Gastrocnemius medialis (tissue), 4 donors: ENCODE data around the gene NAA40.
"Not testable (repeated sequence)": the region's sequence is repeated elsewhere in the genome, so short reads cannot be mapped to it uniquely, and the experiment has no call there.

ENCODE experiments used
- POLR2A ChIP-seq, 2 donors: fragments of 450-650 bp; IDR thresholded peaks; one replicate each; pipeline ENCODE4 v1.6.1; 2017; ENCODE audit warnings: antibody characterized with exemption in 2 of 2, mild to moderate bottlenecking in 2 of 2, moderate library complexity in 2 of 2
- TF ChIP-seq, protein P1 (sequence below), 5 experiments: fragments of 450-650 bp in 3 of 5; fragments of 200-600 bp in 2 of 5; sonication (generic) in 2 of 5; IDR thresholded peaks in 4 of 5; conservative IDR thresholded peaks in 1 of 5; 1 replicate in 4 of 5; 2 replicates in 1 of 5; pipeline ENCODE4 v1.5.1; 2016 to 2019; ENCODE audit warnings: antibody characterized with exemption in 5 of 5, mild to moderate bottlenecking in 3 of 5, moderate library complexity in 3 of 5

DNA sequence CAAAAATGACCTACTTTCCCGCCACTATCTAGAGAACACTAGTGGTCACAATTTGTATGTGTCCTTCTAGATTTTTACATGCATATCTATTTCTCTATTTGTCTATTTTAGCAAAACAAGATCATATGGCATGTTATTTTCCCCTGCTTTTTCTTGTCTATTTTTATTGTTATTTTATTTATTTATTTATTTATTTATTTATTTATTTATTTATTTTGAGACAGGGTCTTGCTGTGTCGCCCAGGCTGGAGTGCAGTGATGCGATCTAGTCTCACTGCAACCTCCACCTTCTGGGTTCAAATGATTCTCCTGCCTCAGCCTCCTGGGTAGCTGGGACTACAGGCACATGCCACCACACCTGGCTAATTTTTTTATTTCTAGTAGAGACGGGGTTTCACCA is 25.1 kb downstream of the NAA40 start:
- TF ChIP-seq, protein P1, sequence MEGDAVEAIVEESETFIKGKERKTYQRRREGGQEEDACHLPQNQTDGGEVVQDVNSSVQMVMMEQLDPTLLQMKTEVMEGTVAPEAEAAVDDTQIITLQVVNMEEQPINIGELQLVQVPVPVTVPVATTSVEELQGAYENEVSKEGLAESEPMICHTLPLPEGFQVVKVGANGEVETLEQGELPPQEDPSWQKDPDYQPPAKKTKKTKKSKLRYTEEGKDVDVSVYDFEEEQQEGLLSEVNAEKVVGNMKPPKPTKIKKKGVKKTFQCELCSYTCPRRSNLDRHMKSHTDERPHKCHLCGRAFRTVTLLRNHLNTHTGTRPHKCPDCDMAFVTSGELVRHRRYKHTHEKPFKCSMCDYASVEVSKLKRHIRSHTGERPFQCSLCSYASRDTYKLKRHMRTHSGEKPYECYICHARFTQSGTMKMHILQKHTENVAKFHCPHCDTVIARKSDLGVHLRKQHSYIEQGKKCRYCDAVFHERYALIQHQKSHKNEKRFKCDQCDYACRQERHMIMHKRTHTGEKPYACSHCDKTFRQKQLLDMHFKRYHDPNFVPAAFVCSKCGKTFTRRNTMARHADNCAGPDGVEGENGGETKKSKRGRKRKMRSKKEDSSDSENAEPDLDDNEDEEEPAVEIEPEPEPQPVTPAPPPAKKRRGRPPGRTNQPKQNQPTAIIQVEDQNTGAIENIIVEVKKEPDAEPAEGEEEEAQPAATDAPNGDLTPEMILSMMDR (IDR thresholded peaks at IDR 0.05 in 4 of 5, conservative IDR thresholded peaks at IDR 0.05 in 1 of 5) = not testable (repeated sequence)
- TF ChIP-seq POLR2A (IDR thresholded peaks at IDR 0.05) = not testable (repeated sequence)
